GM21717 (cell line): ENCODE measurements around the gene MYO1B.

Experiments used
- ATAC-seq: cut with Tn5 transposase; IDR thresholded peaks from one replicate; pipeline ENCODE4 v1.9.1; 2021; ENCODE audit warnings: mild to moderate bottlenecking, moderate library complexity; ENCODE audit not compliant: unreplicated experiment

MYO1B gene

DNA sequence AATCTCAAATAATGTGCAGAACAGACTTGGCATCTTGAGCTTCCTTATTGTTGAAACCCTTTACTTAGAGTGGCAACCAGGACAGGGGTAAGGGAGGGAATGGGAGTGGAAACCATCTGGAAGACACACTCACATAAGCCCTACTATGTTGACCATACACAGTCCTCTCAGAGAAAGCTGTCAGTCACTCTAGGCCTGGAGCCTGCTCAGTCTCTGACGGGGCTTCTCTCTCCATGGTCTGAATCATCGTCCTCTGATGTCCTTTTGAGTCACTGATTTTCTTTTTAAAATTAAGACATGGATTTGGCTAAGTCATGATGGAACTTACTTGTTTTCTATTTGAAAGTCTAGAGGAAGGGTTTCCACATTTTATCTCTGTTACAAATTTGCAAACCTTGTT is 74.0 kb downstream of the MYO1B start:
- ATAC-seq = no peak

DNA sequence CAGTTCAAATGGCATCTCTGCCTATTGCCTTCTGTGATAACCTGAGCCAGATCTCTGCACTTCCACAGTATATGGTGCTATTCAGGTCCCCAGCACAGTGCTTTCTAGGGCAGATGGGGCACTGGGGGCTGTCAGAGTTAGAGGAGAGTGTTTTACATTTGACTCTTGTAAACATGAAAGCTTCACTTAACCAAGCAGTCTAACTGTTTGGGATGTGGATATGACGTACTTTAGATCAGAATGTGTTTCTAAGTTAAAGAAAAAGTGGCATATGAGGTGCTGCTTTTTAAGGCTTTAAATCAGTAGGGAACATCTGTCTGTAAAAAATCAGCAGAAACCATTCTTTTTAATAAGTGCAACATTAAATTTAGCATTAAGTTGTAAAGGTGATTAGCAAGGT is 75.7 kb downstream of the MYO1B start:
- no peak for ATAC-seq

DNA sequence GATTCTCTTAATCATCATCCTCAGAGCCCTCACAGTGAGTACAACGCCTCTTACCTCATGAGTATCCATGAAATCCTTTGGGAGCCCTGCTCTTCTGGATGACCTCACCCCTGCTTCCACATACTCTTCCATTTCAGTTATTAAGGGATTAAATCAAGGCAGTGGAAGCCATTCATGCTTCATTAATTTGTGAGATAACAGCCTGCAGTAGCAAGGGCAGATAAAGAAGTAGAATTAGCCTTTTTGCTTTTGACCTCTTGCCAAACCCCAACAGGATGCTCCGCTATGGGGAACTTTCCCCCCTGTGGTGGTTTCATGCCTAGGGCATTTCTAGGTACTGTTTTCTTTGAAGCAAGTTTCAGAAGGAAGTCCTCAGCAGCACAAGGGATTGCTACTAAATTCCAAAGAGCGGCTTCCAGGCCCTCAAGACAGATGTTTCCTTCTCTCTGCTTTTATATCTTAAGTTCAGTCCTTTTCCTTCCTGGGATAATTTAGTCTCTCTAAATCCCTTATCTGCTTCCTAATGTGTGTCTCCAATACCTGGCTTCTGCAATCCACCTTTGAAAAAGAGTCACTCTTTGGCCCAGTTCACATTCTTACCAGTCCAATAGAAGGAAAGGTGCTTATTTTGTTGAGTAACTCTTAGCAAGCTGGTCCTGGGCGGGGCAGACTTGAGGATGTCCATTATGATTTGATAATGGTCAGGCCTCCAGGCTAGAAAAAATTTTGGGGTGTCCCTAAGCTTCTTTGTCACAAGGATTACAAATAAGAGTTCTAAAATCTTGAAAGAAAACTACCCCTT is 76.9 kb downstream of the MYO1B start:
- ATAC-seq = peak; percentile 82

DNA sequence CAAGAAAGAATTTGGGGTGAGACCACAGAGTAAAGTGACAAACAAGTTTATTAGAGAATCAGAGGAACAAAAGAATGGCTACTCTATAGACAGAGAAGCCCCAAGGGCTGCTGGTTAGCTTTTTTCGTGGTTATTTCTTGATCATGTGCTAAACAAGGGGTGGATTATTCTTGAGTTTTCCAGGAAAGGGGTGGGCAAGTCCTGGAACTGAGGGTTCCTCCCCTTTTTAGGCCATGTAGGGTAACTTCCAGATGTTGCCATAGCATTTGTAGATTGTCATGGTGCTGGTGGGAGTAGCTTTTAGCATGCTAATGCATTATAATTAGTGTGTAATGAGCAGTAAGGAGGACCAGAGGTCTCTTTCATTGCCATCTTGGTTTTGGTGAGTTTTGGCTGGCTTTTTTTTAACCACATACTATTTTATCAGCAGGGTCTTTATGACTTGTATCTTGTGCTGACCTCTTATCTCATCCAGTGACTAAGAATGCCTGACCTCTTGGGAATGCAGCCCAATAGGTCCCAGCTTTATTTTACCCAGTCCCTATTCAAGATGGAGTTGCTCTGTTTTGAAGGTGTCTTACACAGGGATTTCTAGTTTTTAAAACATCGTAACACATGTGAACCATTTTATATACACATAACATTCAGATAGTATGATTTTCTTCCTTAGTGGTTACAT is 77.8 kb downstream of the MYO1B start:
- no peak for ATAC-seq

DNA sequence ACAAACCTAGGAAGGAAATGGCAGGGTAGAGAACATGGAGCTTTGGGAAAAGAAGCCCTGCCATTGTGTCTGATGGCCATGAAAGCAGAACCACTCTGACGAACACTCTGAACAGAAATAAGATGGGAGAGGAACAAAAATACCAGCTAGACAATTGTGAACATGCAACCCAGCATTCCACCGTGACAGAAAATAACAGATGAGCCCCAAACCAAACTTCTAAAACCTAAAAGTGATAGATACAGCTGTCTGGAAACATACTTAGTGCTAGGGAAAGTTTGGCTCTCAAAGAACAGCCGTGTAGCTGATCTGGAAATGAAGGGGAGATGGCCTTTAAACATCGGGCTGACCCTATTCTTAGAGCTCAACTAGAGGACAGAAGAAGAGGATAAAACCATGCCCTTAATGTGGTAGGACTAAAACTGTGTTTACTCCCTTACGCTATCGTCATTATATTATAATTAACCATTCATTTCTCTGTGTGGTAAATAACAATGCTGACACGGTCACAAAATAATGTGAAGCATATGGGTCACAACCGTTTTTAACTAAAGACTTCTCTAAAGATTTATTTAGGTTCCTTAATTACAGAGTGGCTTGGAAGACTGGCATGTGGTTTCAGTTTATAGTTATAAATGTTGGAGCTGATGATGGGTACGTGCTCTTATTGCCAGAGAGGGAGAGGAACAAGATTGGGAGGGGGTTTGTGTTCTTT is 80.6 kb downstream of the MYO1B start:
- no peak for ATAC-seq

DNA sequence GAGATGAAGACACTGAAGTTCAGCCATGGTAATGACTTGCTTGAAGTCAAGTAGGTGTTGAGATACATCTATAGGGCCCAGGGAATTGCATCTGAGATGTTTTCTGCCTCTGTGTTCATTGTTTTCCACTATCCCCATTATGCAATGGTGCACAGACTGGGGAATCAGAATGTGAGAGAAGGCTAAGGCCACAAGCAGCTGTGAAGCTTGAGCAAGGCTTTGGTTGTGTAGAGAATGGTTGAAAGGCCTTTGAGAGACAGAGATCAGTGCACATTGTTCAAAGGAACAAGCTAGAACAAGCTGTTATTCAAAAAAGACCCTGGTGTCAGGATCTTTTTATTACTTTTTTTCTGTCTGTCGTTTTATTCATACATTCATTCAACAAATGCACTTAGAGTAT is 82.3 kb downstream of the MYO1B start:
- no peak for ATAC-seq

DNA sequence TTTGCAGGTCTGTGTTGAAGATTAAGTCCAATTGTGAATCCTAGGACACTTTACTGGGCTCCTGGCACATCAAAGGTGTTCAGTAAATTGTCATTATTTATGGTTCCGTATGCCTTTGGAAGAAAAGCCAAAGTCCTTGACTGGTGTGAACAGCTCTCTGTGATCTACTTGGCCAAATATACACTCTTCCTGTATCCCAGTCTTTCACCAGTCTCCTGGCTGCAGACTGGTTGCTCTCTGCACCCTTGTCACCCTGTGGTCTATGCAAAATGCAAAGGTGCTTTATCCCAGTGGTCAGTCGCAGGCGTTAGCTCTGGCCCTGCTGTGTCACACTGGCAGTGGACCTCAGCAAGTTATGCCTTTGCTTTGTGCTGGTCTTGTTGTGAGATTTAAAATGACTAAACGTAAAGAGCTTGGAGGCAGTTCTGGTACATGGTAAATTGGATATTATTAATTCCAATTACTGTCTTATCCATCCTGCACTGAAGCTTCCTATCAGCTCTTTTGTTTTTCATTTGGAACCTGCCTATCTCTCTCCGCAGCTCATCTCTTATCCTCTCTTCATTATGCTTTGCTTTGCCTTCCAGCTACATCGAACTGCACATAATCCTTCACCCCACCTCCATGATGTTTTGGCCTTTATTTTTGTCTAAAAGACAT is 83.1 kb downstream of the MYO1B start:
- no peak for ATAC-seq

DNA sequence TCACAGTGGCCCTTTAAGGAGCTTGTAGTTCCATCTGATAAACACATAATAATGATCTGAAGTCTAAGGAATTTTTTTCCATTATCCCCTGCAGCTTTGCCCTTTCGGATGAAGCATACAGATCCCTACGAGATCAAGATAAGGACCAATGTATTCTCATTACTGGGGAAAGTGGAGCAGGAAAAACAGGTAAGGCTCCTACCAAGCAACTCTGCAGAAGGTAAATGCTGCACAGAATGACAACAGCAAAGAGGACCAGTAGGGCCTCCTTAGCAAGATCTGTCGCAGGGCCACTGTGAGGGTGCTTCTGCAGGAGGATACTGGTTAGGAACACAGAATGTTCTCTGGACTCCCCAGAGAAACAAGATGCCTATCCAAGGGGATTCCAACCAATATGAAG is 84.6 kb downstream of the MYO1B start:
- no peak for ATAC-seq

DNA sequence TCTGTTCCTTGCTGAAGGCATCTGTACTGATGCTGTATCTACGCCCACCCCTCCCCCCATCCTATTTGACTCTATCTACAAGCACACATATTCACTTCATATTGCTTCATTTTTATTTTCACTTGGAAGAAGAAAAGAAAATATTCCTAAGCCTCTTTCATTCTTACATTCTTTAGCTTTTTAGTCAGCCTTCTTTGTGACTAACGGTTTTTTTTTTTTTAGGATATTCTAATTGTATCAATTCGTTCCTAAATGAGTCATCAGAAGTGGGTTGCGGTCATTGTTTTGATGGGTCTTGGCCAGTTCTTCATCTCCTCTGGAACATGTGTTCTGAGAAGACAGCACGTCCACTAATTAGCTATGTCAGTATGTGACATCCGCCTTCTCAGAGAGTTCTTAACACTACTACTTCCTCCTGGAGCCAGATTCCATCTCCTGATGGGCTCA is 88.7 kb downstream of the MYO1B start:
- ATAC-seq = no peak

DNA sequence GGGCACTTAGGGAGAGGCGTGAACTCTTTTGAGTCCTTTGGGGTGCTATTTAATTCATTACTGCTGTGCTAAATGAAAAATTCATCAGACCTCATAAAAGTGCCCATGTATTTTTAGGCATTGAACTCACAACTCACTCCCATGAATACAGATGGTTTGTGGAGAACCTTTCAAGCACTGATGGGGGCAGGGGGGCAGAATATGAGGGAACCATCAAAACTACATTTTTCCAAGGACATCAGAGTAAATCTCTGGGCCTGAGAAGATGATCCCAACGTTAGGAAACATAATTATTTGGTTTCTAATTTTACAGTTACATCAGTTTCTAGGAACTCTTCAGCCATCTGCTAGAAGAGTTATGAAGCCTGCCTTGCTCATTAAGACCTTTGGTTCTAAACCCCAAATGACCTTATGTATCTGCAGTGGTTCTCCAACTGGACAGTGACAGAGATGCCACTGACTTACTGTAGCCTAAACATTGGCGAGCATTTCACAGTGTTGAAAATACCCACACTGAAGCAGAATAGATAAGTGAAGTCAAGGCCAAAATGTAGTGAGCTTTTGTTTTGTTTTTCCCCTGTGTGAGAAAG is 90.8 kb downstream of the MYO1B start:
- ATAC-seq = no peak

DNA sequence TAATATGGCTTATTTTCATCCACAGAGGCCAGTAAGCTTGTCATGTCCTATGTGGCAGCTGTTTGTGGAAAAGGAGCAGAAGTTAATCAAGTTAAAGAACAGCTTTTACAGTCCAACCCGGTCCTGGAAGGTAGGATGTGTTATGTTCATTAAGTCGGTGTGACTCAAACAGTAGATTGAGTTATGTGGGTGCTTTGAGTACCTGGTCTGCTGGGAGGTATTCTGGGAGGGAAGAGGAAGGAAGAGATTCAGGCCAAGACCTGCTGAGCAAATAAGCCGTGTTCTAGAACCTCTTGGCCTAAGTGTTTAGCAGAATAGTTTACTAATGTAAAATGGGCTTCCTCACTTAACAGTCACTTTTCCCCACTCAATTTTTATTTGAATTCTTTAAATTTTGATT is 96.2 kb downstream of the MYO1B start:
- no peak for ATAC-seq

DNA sequence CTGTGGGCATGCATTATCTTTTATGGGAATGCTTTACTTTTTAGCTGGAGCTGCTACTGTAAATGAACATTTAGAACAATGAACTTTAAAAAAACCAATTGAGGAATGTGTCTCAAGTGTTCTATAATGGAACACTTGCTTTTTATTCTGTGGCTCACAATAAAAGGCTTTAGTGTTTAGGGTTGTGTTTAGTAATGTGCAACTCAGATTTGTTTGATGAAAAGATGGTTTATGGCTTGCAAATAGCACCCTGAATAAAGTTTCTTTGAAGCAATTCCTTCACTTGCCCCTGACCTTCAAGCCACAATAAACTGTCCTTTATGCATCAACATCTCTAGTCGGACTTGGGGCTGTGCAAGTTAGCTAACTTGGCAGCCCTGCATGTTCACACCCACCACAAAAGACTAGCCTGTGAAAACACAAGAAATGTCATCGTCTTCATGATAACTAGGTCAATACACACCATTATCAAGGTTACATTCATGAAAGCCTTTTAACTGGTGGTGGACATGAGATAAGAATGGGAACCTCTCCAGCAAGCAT is 98.7 kb downstream of the MYO1B start:
- ATAC-seq = no peak

DNA sequence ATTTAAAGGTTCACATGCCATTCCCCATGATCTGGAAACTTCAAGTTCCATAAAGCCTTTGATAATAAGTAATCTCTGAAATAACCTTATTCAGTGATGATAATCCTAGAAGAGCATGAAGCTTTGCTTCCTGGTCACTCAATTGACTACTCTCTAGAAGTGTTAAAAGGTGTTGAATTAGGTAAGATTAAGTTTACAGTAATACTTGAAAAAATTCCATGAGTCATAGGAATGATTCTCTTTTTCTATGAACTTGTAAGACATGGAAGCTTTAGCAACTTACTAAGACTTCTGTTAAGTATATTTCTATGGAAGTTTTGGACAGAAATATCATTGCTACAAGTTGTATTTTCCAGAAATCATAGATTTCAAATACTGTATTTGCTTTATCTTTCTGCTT is 100.6 kb downstream of the MYO1B start:
- no peak for ATAC-seq

DNA sequence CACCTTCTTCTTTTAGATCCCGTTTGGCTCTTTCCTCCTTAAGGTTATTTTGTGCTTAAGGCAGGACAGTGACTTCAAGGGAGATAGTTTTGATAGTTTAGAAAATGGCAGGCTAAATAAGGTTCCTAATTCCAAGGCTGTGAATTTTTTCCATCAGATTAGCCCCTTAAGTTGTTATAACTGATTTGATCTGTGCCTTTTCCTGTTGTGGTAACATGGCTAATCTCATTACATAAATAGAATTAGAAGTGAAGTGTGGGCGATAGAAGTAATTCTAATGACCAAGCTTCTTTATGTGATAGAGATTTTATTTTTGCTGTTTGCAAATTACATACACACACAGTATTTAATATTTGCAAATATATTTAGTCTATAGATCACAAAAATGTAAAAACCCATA is 102.0 kb downstream of the MYO1B start:
- no peak for ATAC-seq

DNA sequence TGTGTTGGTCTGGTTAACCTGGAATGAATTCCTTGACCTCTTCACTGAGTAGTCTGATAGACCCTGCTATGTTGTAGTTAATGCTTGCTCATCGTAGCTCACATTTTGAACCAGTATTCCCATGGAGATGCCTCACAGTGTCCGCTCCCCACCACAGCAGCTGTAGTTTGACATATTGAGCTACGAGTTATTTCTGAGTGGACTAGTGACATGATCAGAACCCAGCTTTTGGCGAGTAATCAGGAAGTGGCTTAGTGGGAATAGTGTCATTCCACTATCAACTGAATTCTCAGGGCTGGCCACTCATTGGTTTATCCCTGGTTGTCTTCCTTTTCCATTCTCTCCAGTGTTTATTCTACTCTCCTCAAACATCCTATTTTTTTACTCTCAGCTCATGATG is 102.7 kb downstream of the MYO1B start:
- no peak for ATAC-seq

DNA sequence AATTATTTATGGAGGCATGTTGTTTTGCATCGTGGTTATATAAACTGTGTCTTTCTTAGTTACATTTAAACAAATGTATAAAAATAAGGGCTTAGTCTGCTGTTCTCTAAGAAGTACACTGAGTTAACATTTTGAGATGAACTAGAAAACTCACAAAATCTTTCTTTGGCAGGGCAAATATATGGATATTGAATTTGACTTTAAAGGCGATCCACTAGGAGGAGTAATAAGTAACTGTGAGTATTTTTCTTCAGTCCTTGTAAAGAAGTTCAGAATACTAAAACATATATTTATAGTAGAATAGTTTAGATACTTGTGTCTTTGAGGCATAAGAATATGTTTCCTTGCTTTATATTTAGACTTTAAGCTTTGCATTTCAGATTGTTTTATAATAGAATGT is 104.8 kb downstream of the MYO1B start:
- ATAC-seq = no peak

DNA sequence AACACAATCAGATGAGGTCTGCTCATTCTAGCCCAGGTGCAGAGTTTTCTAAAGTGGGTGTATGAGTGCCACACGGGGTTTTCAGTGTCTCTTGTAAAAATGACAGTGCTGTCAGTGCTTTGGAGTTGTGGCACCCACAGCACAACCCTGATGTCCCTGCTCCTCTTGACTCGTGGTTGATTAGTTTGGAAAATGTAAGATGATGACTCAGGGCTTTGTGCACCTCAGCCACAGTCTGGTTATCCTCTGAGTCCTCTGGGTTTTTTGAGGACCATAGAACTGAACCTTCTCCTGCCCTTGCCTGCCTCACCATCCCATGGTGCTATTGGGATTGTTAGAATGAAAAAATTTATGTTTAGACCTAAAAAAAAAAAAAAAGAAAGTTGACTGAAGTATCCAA is 105.6 kb downstream of the MYO1B start:
- no peak for ATAC-seq

DNA sequence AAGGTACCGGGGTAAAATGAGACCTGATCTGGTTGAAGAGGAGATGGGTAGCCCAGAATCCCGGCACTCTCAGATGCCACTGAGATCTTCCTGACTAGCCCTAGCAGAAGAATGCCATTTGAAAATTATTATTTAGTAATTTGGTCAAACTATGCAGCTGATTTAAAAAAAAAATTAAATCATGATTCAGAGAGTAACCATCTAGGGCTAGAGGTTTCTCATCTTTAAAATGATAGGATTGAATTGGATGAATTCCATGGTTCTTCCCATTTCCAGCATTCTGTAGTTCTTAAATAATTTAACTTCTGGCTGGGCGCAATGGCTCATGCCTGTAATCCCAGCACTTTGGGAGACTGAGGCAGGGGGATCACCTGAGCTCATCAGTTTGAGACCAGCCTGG is 106.1 kb downstream of the MYO1B start:
- ATAC-seq = no peak

DNA sequence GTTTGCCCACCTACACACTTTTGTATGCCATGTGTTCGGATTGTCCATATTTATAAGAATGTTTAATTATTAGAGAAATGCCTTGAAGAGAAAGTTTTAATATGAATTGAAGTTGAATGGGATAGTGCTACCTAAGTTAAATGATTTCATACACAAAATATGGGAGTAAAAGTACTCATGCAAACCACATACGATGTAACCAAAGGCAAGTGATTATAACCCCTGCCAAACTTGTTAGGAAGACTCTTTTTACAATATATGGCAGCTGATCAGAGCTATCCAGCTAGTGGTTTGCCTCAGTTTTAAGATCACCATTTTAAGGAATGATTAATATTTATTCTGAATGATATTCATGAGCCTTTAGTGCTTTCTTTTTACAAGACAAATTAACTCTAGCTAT is 106.7 kb downstream of the MYO1B start:
- ATAC-seq = no peak

DNA sequence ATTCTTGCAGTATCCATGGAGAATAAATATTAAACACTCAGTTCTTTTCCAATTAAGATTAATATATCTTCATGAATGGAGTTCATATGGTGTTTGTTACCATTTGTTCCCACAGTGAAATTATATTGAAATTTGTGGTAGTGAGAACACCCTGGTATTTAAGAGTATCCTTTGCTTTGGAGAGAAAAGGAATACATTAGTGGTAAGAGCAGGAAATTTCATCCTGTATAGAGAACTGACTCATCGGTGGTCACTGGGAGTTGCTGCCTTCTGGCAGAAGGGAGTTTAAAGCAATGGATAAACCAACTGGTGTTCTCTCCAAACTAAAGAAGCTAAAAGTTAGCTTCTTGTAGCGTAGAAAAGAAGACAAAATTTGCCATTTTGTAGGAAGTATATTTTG is 107.3 kb downstream of the MYO1B start:
- ATAC-seq = no peak
